H9 (cell line): Measurements from ENCODE around the gene SLC1A4. TPM values are rescaled to one million over a fixed set of nuclear protein-coding genes. Genes with fewer than 3 reads are reported as not detected.

Experiments used
- DNase-seq: peaks from one replicate; pipeline ENCODE4 v3.0.0-alpha.2; 2017
- H2AFZ ChIP-seq: one replicate; pipeline ENCODE4 v1.6.1; 2013; ENCODE audit warnings: mild to moderate bottlenecking, low read length, control low read depth, moderate library complexity
- H2AK5ac ChIP-seq: 2 replicates; pipeline ENCODE4 v1.6.1; 2013; ENCODE audit warnings: low read length, control low read depth, mixed read lengths; ENCODE audit not compliant: insufficient read length
- H2BK120ac ChIP-seq: one replicate; pipeline ENCODE4 v1.6.1; 2013; ENCODE audit warnings: low read depth, mild to moderate bottlenecking, low read length, control low read depth, inconsistent platforms; ENCODE audit not compliant: poor library complexity, severe bottlenecking
- H2BK12ac ChIP-seq: 2 replicates; pipeline ENCODE4 v1.6.1; 2013; ENCODE audit warnings: low read length, control low read depth, mixed read lengths, low read depth; ENCODE audit not compliant: insufficient read length
- H2BK15ac ChIP-seq: 2 replicates; pipeline ENCODE4 v1.6.1; 2013; ENCODE audit warnings: low read depth, low read length, control low read depth
- H2BK20ac ChIP-seq: one replicate; pipeline ENCODE4 v1.6.1; 2013; ENCODE audit warnings: low read depth, mild to moderate bottlenecking, low read length, control low read depth, inconsistent platforms; ENCODE audit not compliant: poor library complexity, severe bottlenecking
- H2BK5ac ChIP-seq: 2 replicates; pipeline ENCODE4 v1.6.1; 2013; ENCODE audit warnings: low read length, control low read depth, mixed read lengths; ENCODE audit not compliant: insufficient read length
- H3K14ac ChIP-seq: 2 replicates; pipeline ENCODE4 v1.6.1; 2013; ENCODE audit warnings: low read length, control low read depth; ENCODE audit not compliant: insufficient read depth
- H3K18ac ChIP-seq: 2 replicates; pipeline ENCODE4 v1.6.1; 2013; ENCODE audit warnings: low read depth, mild to moderate bottlenecking, mixed read lengths, low read length, control low read depth; ENCODE audit not compliant: insufficient read length
- H3K23ac ChIP-seq: 2 replicates; pipeline ENCODE4 v1.6.1; 2013; ENCODE audit warnings: low read length, control low read depth, mixed read lengths, low read depth; ENCODE audit not compliant: insufficient read length
- H3K23me2 ChIP-seq: 2 replicates; pipeline ENCODE4 v1.6.1; 2013; ENCODE audit warnings: low read depth, mild to moderate bottlenecking, mixed read lengths, low read length, control low read depth; ENCODE audit not compliant: insufficient read length, poor library complexity, severe bottlenecking
- H3K27ac ChIP-seq: 2 replicates; pipeline ENCODE4 v1.5.1; 2013; ENCODE audit warnings: low read length, control low read depth, mixed read lengths, low read depth; ENCODE audit not compliant: insufficient read length
- H3K27me3 ChIP-seq: 2 replicates; pipeline ENCODE4 v1.6.1; 2013; ENCODE audit warnings: low read length, control low read depth, inconsistent platforms; ENCODE audit not compliant: insufficient read depth
- H3K4ac ChIP-seq: 2 replicates; pipeline ENCODE4 v1.6.1; 2013; ENCODE audit warnings: low read depth, mild to moderate bottlenecking, control low read depth, inconsistent platforms, low read length, moderate library complexity
- H3K4me1 ChIP-seq: 2 replicates; pipeline ENCODE4 v1.6.1; 2013; ENCODE audit warnings: low read length, control low read depth, inconsistent platforms; ENCODE audit not compliant: insufficient read depth
- H3K4me2 ChIP-seq: 2 replicates; pipeline ENCODE4 v1.6.1; 2013; ENCODE audit warnings: low read length, control low read depth, mixed read lengths; ENCODE audit not compliant: insufficient read length, insufficient read depth
- H3K56ac ChIP-seq: 2 replicates; pipeline ENCODE4 v1.6.1; 2013; ENCODE audit warnings: low read depth, mild to moderate bottlenecking, mixed read lengths, low read length, control low read depth; ENCODE audit not compliant: insufficient read length
- H3K79me1 ChIP-seq: 2 replicates; pipeline ENCODE4 v1.6.1; 2013; ENCODE audit warnings: low read depth, mild to moderate bottlenecking, moderate library complexity, low read length, control low read depth, inconsistent platforms; ENCODE audit not compliant: insufficient read depth, poor library complexity, severe bottlenecking
- H3K79me2 ChIP-seq: 2 replicates; pipeline ENCODE4 v1.6.1; 2013; ENCODE audit warnings: low read length, control low read depth, inconsistent platforms; ENCODE audit not compliant: insufficient read depth
- H3K9ac ChIP-seq: 2 replicates; pipeline ENCODE4 v1.6.1; 2013; ENCODE audit warnings: low read length, control low read depth, mixed read lengths; ENCODE audit not compliant: insufficient read length; ENCODE audit errors: extremely low read depth
- H3K9me3 ChIP-seq: one replicate; pipeline ENCODE4 v1.6.1; 2013; ENCODE audit warnings: low read depth, low read length, inconsistent platforms; ENCODE audit not compliant: control insufficient read depth
- H3T11ph ChIP-seq: one replicate; pipeline ENCODE4 v1.6.1; 2013; ENCODE audit warnings: mild to moderate bottlenecking, low read length, control low read depth, inconsistent platforms
- H4K20me1 ChIP-seq: one replicate; pipeline ENCODE4 v1.6.1; 2013; ENCODE audit not compliant: control insufficient read depth, insufficient read length, insufficient read depth
- H4K5ac ChIP-seq: 2 replicates; pipeline ENCODE4 v1.6.1; 2013; ENCODE audit warnings: low read depth, mild to moderate bottlenecking, mixed read lengths, low read length, control low read depth; ENCODE audit not compliant: insufficient read length
- H4K8ac ChIP-seq: replicated peaks from 2 replicates; pipeline ENCODE4 v1.6.1; 2013; ENCODE audit warnings: low read length, control low read depth, mixed read lengths, low read depth; ENCODE audit not compliant: insufficient read length
- H4K91ac ChIP-seq: 2 replicates; pipeline ENCODE4 v1.6.1; 2013; ENCODE audit warnings: low read depth, mild to moderate bottlenecking, moderate library complexity, mixed read lengths, low read length, control low read depth; ENCODE audit not compliant: insufficient read length
- H3K27ac Mint-ChIP-seq, 3 experiments: 2 replicates in 2 of 3; 3 replicates in 1 of 3; pipeline ENCODE4 v1.8.0; 2020 to 2021; ENCODE audit warnings: mixed read lengths in 3 of 3, mild to moderate bottlenecking in 1 of 3, moderate library complexity in 1 of 3
- H3K27me3 Mint-ChIP-seq: 2 replicates; pipeline ENCODE4 v1.8.0; 2021; ENCODE audit warnings: low read depth, mild to moderate bottlenecking, moderate library complexity, mixed read lengths
- H3K36me3 Mint-ChIP-seq, 3 experiments: 2 replicates in 2 of 3; 3 replicates in 1 of 3; pipeline ENCODE4 v1.8.0; 2020 to 2021; ENCODE audit warnings: low read depth in 3 of 3, mixed read lengths in 3 of 3; ENCODE audit not compliant: insufficient read depth in 1 of 3
- H3K4me1 Mint-ChIP-seq, 2 experiments: 2 replicates each; pipeline ENCODE4 v1.8.0; 2020; ENCODE audit warnings: mixed read lengths in 2 of 2
- H3K4me3 Mint-ChIP-seq, 2 experiments: 2 replicates in 1 of 2; 3 replicates in 1 of 2; pipeline ENCODE4 v1.8.0; 2020 to 2021; ENCODE audit warnings: mild to moderate bottlenecking in 2 of 2, mixed read lengths in 2 of 2, moderate library complexity in 1 of 2
- H3K9me3 Mint-ChIP-seq, 2 experiments: 2 replicates in 1 of 2; 3 replicates in 1 of 2; pipeline ENCODE4 v1.8.0; 2020; ENCODE audit warnings: mild to moderate bottlenecking in 2 of 2, mixed read lengths in 2 of 2, moderate library complexity in 1 of 2
- WGBS: extraction: QIAGEN DNeasy Blood & Tissue Kit; methylation state at CpG from one replicate; pipeline ENCODE4 v1.1.7; 2013; ENCODE audit warnings: missing lambda C conversion rate, low lambda C conversion rate, mixed read lengths; ENCODE audit not compliant: insufficient read length; ENCODE audit errors: extremely low coverage; 5-methylcytosine and 5-hydroxymethylcytosine counted together
- total RNA-seq: library from RNA; stranded (reverse); gene quantifications from 2 replicates; pipeline ENCODE4 v1.2.1, GENCODE V29; 2021
- TF ChIP-seq, protein P1 (sequence below): fragments of 200-600 bp; sonication (generic); conservative IDR thresholded peaks from 3 replicates; pipeline ENCODE4 v1.8.0; 2021; ENCODE audit warnings: antibody characterized with exemption, mild to moderate bottlenecking

SLC1A4 gene
- total RNA-seq, 1 experiment from 2014 or later = 1.9 TPM

GRCh38 chr2:64982932-64983331 is 6.3 kb upstream of the SLC1A4 start:
- no peak overlapping the region for H2BK120ac ChIP-seq
- no peak overlapping the region for H2BK20ac ChIP-seq
- H2AFZ ChIP-seq = no peak overlapping the region
- no CpG with 5 or more reads among the region's 2 CpGs for WGBS
- no peak overlapping the region for H3K4ac ChIP-seq
- H3K4me2 ChIP-seq = no peak overlapping the region
- H3K27me3 ChIP-seq = peaks cover 5% of the 10 kb centered on the region; the same call in 1 of the 2 replicates
- no peak overlapping the region for H3K56ac ChIP-seq
- Mint-ChIP-seq H3K4me1 (peaks cover 4% of the 10 kb centered on the region in 2 experiments; a peak in 1 of 4 replicates), H3K4me3 (no peak overlapping the region), H3K9me3 (no peaks in the 10 kb centered on the region), H3K27me3 (peaks cover 30% of the 10 kb centered on the region), H3K36me3 (no peaks in the 10 kb centered on the region), H3K27ac (no peak overlapping the region)
- no peak overlapping the region for H4K8ac ChIP-seq
- no peak overlapping the region for H4K5ac ChIP-seq
- H3K79me1 ChIP-seq = no peaks in the 10 kb centered on the region
- no peaks in the 10 kb centered on the region for H4K20me1 ChIP-seq
- TF ChIP-seq, protein P1, sequence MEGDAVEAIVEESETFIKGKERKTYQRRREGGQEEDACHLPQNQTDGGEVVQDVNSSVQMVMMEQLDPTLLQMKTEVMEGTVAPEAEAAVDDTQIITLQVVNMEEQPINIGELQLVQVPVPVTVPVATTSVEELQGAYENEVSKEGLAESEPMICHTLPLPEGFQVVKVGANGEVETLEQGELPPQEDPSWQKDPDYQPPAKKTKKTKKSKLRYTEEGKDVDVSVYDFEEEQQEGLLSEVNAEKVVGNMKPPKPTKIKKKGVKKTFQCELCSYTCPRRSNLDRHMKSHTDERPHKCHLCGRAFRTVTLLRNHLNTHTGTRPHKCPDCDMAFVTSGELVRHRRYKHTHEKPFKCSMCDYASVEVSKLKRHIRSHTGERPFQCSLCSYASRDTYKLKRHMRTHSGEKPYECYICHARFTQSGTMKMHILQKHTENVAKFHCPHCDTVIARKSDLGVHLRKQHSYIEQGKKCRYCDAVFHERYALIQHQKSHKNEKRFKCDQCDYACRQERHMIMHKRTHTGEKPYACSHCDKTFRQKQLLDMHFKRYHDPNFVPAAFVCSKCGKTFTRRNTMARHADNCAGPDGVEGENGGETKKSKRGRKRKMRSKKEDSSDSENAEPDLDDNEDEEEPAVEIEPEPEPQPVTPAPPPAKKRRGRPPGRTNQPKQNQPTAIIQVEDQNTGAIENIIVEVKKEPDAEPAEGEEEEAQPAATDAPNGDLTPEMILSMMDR = no peak
- H3T11ph ChIP-seq = no peak overlapping the region
- no peaks in the 10 kb centered on the region for H3K79me2 ChIP-seq
- H2BK12ac ChIP-seq = no peak overlapping the region
- no peak overlapping the region for H3K27ac ChIP-seq
- H3K23me2 ChIP-seq = no peaks in the 10 kb centered on the region
- no peak overlapping the region for H3K18ac ChIP-seq
- H4K91ac ChIP-seq = no peak overlapping the region
- H2AK5ac ChIP-seq = no peak overlapping the region
- no peak for DNase-seq
- H3K14ac ChIP-seq = no peak overlapping the region
- no peak overlapping the region for H3K23ac ChIP-seq
- H2BK5ac ChIP-seq = no peak overlapping the region
- no peaks in the 10 kb centered on the region for H3K9me3 ChIP-seq
- no peaks in the 10 kb centered on the region for H3K4me1 ChIP-seq
- H2BK15ac ChIP-seq = no peak overlapping the region
- no peak overlapping the region for H3K9ac ChIP-seq
